HG03108 (cell line): ENCODE data around the gene SARDH.

Experiments
- ATAC-seq: cut with Tn5 transposase; IDR thresholded peaks from one replicate; pipeline ENCODE4 v1.9.1; 2021; ENCODE audit warnings: moderate library complexity; ENCODE audit not compliant: unreplicated experiment

SARDH gene

GRCh38 chr9:133733796-133734533 lies 4.2 kb downstream of the SARDH start:
- ATAC-seq, result no peak

- ATAC-seq, result no peak
Observed at GRCh38 chr9:133733421-133733795, 4.7 kb downstream of the SARDH start.

- ATAC-seq, result no peak
Observed at GRCh38 chr9:133732639-133733408, 5.3 kb downstream of the SARDH start.

DNA sequence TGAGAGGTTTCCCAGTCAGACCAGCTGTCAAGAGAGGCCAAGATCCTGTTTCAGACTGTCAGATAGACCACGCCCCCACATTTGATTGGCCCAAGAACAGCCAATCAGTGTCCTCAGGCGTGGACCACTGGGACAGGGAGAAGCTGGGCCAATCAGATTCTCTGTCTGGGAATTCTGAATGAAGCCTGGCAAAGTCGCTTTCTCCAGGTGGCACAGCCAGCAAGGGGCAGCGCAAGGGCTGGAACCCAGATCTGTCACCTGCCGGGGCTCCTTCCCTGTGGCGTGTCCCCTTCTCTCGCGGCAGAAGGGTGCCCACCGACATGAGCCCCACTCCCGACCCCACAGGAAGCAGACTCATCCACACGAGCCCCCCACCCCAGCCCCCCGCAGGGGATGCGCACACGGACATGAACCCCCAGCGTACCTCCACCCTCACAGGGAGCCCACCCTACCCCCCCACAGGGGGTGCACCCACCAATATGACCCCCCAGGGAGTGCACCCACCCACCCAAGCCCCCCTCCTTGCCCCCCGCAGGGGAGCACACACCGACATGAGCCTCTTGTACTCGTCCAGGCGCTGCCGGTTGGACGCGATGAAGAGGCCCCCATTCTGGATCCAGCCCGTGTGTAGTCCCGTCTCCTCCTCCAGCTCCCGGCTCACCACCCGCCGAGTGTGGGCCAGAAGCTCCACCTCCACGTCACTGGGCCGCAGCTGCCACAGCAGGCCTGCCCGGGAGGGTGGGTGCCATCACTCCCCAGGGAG lies 6.1 kb downstream of the SARDH start:
- no peak for ATAC-seq

DNA sequence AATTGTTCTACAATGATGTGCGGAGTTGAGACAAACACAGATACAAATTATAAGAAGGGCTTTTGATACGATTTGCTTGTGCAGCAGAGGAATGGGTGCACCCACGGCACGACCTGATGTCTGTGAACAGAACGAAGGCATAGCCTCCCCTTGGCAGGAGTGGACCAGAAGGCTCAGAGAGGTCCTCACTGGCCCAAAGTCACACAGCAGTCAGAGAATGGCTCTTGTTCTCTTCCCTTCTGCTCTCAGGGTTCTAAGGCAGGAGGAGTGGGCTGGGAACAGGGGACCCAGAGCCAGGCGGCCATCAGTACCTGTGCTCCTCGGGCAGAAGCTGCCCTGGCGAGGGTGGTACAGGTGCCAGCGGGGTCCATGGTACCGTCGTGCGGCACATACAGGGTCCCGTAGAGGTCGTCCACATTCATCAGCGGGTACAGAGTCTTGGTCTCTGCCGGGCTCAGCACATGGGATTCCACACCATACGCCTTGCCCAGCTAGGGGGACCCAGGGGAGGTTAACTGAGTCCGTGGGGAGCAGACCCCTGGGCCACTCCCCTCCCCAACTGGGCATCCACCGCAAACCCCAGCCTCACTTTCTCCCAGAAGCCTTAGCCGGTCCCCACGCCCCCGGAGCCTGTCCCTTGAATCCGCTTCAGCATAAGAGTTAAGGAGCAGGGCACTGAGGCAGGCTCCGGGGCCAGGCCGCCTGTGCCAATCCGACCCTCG lies 7.0 kb downstream of the SARDH start:
- ATAC-seq, result no peak

GRCh38 chr9:133729617-133730281 lies 8.4 kb downstream of the SARDH start:
- ATAC-seq, result no peak

DNA sequence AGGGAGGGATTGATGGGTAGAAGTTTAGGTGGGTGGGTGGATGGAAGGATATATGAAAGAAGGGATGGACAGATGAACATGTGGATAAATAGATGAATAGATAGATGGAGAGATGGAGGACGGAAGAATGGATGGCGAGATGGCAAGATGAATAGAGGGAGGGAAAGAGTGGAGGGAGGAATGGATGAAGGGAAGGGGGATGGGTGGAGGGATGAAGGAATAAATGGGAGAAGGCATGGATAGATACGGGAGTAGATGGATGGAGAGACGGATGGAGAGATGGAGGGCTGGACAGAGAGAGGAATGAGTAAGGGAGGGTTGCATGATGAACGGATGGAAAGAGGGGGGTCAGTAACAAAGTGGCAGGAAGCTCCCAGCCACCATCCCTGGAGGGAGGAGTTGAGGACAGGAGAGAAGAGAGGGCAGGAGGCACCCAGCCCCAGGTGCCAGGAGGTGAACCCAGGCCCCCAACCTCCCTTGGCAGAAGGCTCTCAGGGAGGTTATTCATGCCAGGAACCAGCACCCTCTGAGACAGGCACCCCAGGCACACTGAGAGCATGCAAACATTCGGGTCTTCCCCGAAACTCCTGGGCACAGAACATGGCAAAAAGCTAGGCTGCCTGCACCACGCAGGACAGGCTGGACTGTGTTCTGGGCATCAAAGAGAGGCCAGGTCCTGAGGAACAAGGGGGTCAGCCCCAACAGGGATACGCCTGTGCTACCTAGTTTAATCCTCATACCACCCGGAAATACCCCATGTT lies 9.1 kb downstream of the SARDH start:
- no peak for ATAC-seq

- no peak for ATAC-seq
Observed at GRCh38 chr9:133727876-133728441, 10.2 kb downstream of the SARDH start.

DNA sequence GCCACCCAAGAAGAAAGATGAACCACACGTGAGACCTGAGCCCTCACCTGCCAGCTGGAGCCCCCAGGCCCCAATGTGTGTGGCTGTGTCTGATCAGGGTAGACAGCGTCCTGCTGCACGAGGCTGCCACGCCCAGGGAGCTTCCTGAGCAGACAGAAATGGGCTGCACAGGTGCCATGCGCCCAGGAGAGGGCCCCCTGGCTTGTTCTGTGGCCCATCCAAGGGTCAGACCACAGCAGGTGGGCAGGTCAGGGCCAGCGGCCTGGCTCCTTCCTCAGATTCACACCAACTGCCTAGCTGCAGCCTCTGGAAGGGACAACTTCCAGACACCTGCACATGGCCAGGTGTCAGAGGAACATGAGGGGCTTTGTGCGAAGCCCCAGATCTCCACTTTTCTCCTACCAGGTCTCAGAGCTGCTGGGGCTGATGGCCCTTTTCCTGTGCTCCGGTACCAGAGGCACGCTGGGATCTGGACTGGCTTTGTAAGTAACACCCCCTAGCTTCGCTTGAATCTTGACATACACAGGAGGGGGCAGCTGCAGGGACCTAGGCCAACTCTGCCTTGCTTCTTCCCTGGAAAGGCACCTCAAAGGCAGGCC lies 10.8 kb downstream of the SARDH start:
- no peak for ATAC-seq

GRCh38 chr9:133726401-133727276 lies 11.5 kb downstream of the SARDH start:
- no peak for ATAC-seq

DNA sequence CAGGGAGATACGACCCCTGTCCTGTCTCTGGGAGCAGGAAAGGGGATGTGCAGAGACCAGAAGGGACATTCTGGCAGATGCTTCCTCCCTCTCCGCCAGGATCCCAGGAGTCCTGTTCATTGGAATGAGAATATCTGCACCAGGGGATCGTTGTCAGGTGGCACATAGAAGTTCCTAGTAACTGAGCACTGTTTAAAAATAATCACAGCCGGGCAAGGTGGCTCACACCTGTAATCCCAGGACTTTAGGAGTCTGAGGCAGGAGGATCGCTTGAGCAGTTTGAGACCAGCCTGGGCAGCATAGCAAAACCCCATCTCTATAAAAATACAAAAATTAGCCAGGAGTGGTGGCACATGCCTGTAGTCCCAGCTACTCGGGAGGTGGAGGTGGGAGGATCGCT lies 12.3 kb downstream of the SARDH start:
- no peak for ATAC-seq

DNA sequence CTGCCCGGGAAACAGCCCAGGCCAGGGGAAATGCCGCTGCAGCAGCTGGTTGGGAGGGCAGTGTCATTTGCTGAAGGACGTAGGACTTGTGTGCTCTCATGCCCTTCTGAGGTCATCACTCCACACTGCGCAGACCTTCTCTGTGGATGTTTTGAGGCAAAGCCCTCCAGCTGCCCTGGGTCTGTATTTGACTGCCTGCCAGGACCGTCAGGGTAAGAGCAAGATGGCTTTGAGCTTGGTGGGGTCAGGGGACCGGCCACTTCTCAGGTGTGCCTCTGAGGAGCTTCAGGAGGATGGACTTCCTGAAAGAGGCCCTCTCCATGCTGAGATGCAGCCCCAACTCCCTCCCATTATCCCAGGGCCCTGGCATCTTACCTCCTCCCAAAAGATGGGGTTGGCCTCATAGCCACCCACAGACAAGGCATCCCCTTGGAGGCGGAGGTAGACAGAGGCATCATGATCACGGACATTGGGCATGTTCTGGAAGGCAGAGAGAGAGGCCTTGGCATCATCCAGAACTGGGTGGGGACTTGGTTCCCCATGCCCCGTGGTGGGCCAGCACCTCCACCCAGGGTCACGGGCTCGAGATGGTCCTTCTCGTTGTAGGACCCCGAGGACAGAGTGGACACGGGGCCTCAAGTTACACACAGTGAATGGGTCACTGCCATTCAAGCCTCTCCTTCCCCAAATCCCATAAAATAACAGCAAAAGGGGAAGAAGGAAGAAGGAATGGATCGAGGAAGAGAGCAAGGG lies 19.4 kb downstream of the SARDH start:
- ATAC-seq, result no peak

DNA sequence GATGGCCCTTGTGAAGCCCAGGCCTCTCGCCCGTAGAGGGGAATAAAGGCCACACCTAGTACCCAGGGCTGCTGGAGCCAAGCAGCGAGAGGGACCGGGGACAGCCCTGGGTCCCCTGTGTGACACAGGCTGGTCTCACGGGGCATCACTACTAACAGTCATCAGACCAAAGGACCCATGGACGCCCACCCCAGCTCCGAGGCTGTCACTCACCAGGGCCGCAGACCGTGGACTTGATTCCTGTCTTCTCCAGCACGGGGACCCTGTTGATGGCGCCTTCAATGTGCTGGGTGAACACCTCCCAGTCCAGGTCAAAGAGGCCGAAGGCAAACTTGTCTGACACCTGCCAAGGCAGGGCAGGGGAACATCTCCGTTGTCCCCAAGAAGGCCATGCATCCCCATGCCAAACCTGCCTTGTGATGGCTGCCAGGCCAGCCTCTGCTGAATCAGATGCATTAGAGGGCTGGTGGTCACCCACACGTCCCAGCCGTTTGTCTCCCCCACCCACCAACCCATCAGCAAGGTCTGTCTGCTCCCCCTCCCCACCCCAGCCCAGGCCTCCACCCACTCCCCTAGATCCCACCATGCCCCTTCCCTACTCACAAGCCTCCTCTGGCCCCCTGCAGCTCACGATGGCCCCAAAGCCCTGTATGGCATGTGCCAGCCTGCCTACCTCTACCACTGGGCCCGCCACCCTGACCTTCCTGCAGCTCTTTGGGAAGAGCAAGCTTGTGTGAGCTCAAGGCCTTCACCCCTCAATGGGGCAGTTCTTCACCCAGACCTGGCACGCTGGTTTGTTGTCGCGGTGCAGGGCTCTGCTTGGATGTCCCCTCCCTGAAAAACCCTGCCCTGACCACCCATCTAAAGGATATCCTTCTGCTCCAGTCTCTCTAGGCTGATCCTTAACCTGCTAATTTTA lies 20.8 kb downstream of the SARDH start:
- no peak for ATAC-seq

DNA sequence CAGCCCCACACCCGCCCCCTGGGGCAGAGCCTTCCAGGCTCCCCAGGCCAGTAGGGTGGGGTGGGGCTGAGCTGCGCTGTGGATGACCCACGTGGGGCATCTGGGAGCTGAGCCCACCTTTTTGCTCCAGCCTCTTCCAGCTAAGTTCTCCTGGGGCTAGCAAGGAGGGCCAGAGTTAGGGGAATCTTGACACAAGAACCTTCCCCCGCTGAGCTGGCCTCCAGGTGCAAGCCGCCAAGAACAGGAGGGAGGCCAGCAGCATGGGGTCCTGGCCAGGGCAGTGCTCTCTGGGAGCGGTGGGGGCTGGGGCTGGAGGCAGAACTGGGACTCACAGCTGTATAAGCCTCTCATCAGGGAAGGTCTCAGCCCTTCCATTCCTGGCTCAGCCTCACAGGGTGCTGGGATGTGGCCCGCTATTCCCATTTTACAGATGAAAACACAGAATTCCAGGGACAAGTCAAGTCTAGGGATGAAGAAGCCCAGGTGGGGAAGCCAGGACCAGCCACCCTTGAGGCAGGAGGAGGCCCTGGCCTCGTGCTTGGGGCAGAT lies 21.5 kb downstream of the SARDH start:
- no peak for ATAC-seq

DNA sequence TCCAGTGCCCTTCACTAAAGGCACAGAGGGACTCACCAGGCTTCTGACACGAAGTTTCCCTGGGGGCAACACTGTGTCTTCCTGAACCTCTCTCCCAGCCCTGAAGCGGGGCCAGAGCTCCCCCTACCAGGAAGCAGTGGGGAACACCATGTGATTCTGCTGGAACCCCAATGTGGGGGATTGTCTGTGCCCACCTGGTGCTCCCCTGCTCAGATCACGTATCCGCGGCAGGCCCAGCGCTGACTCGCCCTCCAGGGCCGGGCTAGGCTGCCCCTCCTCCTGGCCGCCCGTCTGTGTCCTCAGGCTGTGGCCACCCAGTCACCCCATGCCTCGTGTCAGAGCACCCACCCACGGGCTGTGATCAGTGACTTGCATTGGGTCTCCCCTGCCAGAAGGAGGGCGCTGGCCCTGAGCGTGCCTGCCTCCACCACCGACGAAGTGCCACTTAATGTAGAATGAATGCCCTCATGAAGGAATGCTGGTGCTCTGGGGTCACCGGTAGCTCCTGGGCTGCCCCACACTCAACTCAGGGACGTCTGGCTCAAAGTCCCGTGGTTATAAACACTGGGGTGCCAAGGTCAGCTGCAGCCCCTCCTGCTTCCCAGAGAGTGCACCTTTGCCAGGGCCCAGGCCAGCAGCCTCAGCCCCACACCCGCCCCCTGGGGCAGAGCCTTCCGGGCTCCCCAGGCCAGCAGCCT lies 22.1 kb downstream of the SARDH start:
- no peak for ATAC-seq
